Activated T-helper 2 cell treated with anti-CD3 and anti-CD28 coated beads, Interferon-gamma antibody, Interleukin-2, Interleukin-4, amounts not matched to agents 10 μg/mL and 5 μg/mL and 100 μg/mL, durations not matched to agents 14 hours and 24 hours and 36 hours (primary cell): Measurements from ENCODE around the gene MORC1. TPM values are rescaled to one million over a fixed set of nuclear protein-coding genes. Genes with fewer than 3 reads are reported as not detected.

ENCODE experiments used
- DNase-seq: peaks from one replicate; pipeline ENCODE4 v3.0.0; 2021; ENCODE audit warnings: low spot score
- H3K27ac Mint-ChIP-seq: one replicate; pipeline ENCODE4 v1.8.0; 2021; ENCODE audit warnings: mixed read lengths
- H3K27me3 Mint-ChIP-seq: one replicate; pipeline ENCODE4 v1.8.0; 2021; ENCODE audit warnings: low read depth, mixed read lengths
- H3K36me3 Mint-ChIP-seq: one replicate; pipeline ENCODE4 v1.8.0; 2021; ENCODE audit warnings: low read depth, mixed read lengths
- H3K4me1 Mint-ChIP-seq: one replicate; pipeline ENCODE4 v1.8.0; 2021; ENCODE audit warnings: low read depth, mixed read lengths
- H3K4me3 Mint-ChIP-seq: one replicate; pipeline ENCODE4 v1.8.0; 2021; ENCODE audit warnings: low read depth, mild to moderate bottlenecking, moderate library complexity, mixed read lengths
- H3K9me3 Mint-ChIP-seq: one replicate; pipeline ENCODE4 v1.8.0; 2021; ENCODE audit warnings: mixed read lengths
- intact Hi-C: fragments of 100-400 bp; cut with micrococcal nuclease; formaldehyde crosslinking; loops from one replicate; pipeline ENCODE4 v1.15.1; 2023
- total RNA-seq: library from RNA; stranded (reverse); gene quantifications from 2 replicates; pipeline ENCODE4 v1.2.3, GENCODE V29; 2022

MORC1 gene
- total RNA-seq, 1 donor from 2014 or later, result not detected

GRCh38 chr3:109131276-109131675 lies 13.3 kb upstream of the MORC1 start:
- no peaks in the 10 kb centered on the region for H3K27me3 Mint-ChIP-seq
- intact Hi-C loops, result no loop called here
- no peak for DNase-seq
- H3K4me3 Mint-ChIP-seq, result no peak overlapping the region
- H3K9me3 Mint-ChIP-seq, result no peaks in the 10 kb centered on the region
- H3K36me3 Mint-ChIP-seq, result no peaks in the 10 kb centered on the region
- no peak overlapping the region for H3K27ac Mint-ChIP-seq
- no peaks in the 10 kb centered on the region for H3K4me1 Mint-ChIP-seq

- no peak overlapping the region for H3K4me3 Mint-ChIP-seq
- no peaks in the 10 kb centered on the region for H3K4me1 Mint-ChIP-seq
- intact Hi-C loops, result no loop called here
- no peaks in the 10 kb centered on the region for H3K9me3 Mint-ChIP-seq
- no peaks in the 10 kb centered on the region for H3K36me3 Mint-ChIP-seq
- H3K27ac Mint-ChIP-seq, result no peak overlapping the region
- no peak for DNase-seq
- H3K27me3 Mint-ChIP-seq, result no peaks in the 10 kb centered on the region
Measured at GRCh38 chr3:109127553-109127952, 9.6 kb upstream of the MORC1 start.

GRCh38 chr3:109125902-109126301 lies 8.0 kb upstream of the MORC1 start:
- intact Hi-C loops, result no loop called here
- no peak overlapping the region for H3K4me3 Mint-ChIP-seq
- H3K36me3 Mint-ChIP-seq, result no peaks in the 10 kb centered on the region
- H3K27ac Mint-ChIP-seq, result no peak overlapping the region
- no peak for DNase-seq
- no peaks in the 10 kb centered on the region for H3K4me1 Mint-ChIP-seq
- no peaks in the 10 kb centered on the region for H3K27me3 Mint-ChIP-seq
- H3K9me3 Mint-ChIP-seq, result no peaks in the 10 kb centered on the region

- H3K36me3 Mint-ChIP-seq, result no peaks in the 10 kb centered on the region
- no peak for DNase-seq
- no peak overlapping the region for H3K4me3 Mint-ChIP-seq
- H3K9me3 Mint-ChIP-seq, result no peaks in the 10 kb centered on the region
- H3K27ac Mint-ChIP-seq, result no peak overlapping the region
- no peaks in the 10 kb centered on the region for H3K4me1 Mint-ChIP-seq
- H3K27me3 Mint-ChIP-seq, result no peaks in the 10 kb centered on the region
- intact Hi-C loops, result no loop called here
Measured at GRCh38 chr3:109122690-109123089, 4.8 kb upstream of the MORC1 start.

- no peaks in the 10 kb centered on the region for H3K36me3 Mint-ChIP-seq
- no peak overlapping the region for H3K4me3 Mint-ChIP-seq
- H3K9me3 Mint-ChIP-seq, result no peaks in the 10 kb centered on the region
- H3K4me1 Mint-ChIP-seq, result no peaks in the 10 kb centered on the region
- intact Hi-C loops, result no loop called here
- peaks cover 2% of the 10 kb centered on the region for H3K27me3 Mint-ChIP-seq
- no peak overlapping the region for H3K27ac Mint-ChIP-seq
- no peak for DNase-seq
Measured at GRCh38 chr3:109118584-109118983, 650 bp upstream of the MORC1 start.

- intact Hi-C loops, result no loop called here
- peaks cover 2% of the 10 kb centered on the region for H3K27me3 Mint-ChIP-seq
- no peak overlapping the region for H3K4me3 Mint-ChIP-seq
- H3K9me3 Mint-ChIP-seq, result no peaks in the 10 kb centered on the region
- no peaks in the 10 kb centered on the region for H3K4me1 Mint-ChIP-seq
- no peak overlapping the region for H3K27ac Mint-ChIP-seq
- no peak for DNase-seq
- no peaks in the 10 kb centered on the region for H3K36me3 Mint-ChIP-seq
Measured at GRCh38 chr3:109116031-109116430, 1.9 kb downstream of the MORC1 start.

- no peaks in the 10 kb centered on the region for H3K4me1 Mint-ChIP-seq
- no peaks in the 10 kb centered on the region for H3K9me3 Mint-ChIP-seq
- H3K27me3 Mint-ChIP-seq, result peaks cover 2% of the 10 kb centered on the region
- H3K27ac Mint-ChIP-seq, result no peak overlapping the region
- DNase-seq, result no peak
- no peaks in the 10 kb centered on the region for H3K36me3 Mint-ChIP-seq
- H3K4me3 Mint-ChIP-seq, result no peak overlapping the region
- intact Hi-C loops, result no loop called here
Measured at GRCh38 chr3:109115451-109115850, 2.5 kb downstream of the MORC1 start.

- Mint-ChIP-seq H3K4me3 (no peak overlapping the region), H3K9me3 (no peaks in the 10 kb centered on the region), H3K4me1 (no peaks in the 10 kb centered on the region), H3K36me3 (no peaks in the 10 kb centered on the region), H3K27ac (no peak overlapping the region), H3K27me3 (peaks cover 2% of the 10 kb centered on the region)
- intact Hi-C loops, result no loop called here
- no peak for DNase-seq
Measured at GRCh38 chr3:109114746-109115145, 3.2 kb downstream of the MORC1 start.

- no peaks in the 10 kb centered on the region for H3K36me3 Mint-ChIP-seq
- no peaks in the 10 kb centered on the region for H3K9me3 Mint-ChIP-seq
- H3K27me3 Mint-ChIP-seq, result peaks cover 2% of the 10 kb centered on the region
- no peak overlapping the region for H3K27ac Mint-ChIP-seq
- H3K4me3 Mint-ChIP-seq, result no peak overlapping the region
- H3K4me1 Mint-ChIP-seq, result no peaks in the 10 kb centered on the region
- intact Hi-C loops, result no loop called here
- no peak for DNase-seq
Measured at GRCh38 chr3:109112946-109113760, 4.8 kb downstream of the MORC1 start.

- Mint-ChIP-seq H3K36me3 (no peaks in the 10 kb centered on the region), H3K9me3 (no peaks in the 10 kb centered on the region), H3K27ac (no peak overlapping the region), H3K4me3 (no peak overlapping the region), H3K4me1 (no peaks in the 10 kb centered on the region), H3K27me3 (peaks cover 2% of the 10 kb centered on the region)
- intact Hi-C loops, result no loop called here
- DNase-seq, result no peak
Measured at GRCh38 chr3:109109574-109109973, 8.4 kb downstream of the MORC1 start.

GRCh38 chr3:109098079-109098644 lies 19.8 kb downstream of the MORC1 start:
- Mint-ChIP-seq H3K27ac (no peak overlapping the region), H3K4me3 (no peak overlapping the region), H3K4me1 (no peaks in the 10 kb centered on the region), H3K9me3 (no peaks in the 10 kb centered on the region), H3K27me3 (peaks cover 4% of the 10 kb centered on the region), H3K36me3 (no peaks in the 10 kb centered on the region)
- DNase-seq, result no peak
- intact Hi-C loops, result no loop called here

- Mint-ChIP-seq H3K4me1 (no peaks in the 10 kb centered on the region), H3K9me3 (no peaks in the 10 kb centered on the region), H3K4me3 (no peak overlapping the region), H3K36me3 (no peaks in the 10 kb centered on the region), H3K27ac (no peak overlapping the region), H3K27me3 (no peaks in the 10 kb centered on the region)
- no peak for DNase-seq
- intact Hi-C loops, result no loop called here
Measured at GRCh38 chr3:109095166-109095565, 22.8 kb downstream of the MORC1 start.

- no peak for DNase-seq
- Mint-ChIP-seq H3K27ac (no peak overlapping the region), H3K27me3 (no peaks in the 10 kb centered on the region), H3K36me3 (no peaks in the 10 kb centered on the region), H3K4me3 (no peak overlapping the region), H3K4me1 (no peaks in the 10 kb centered on the region), H3K9me3 (no peaks in the 10 kb centered on the region)
- intact Hi-C loops, result no loop called here
Measured at GRCh38 chr3:109093561-109093960, 24.4 kb downstream of the MORC1 start.
